A673 (cell line): Measurements from ENCODE around the gene KRT36. TPM values are rescaled to one million over a fixed set of nuclear protein-coding genes. Genes with fewer than 3 reads are reported as not detected.

Experiments used
- BruUV-seq: library from RNA; stranded (reverse); fragments of 400-500 nt; replicated peaks from 2 replicates; lab custom pipeline; 2021; lab: Mats Ljungman, UMichigan
- CTCF ChIA-PET: fragments of 300-600 bp; sonication (Branson Sonifier 250); formaldehyde crosslinking; loops from one replicate; lab custom pipeline; 2022; ENCODE audit warnings: antibody characterized with exemption; lab: Charles Lee
- POLR2A ChIA-PET: fragments of 300-600 bp; sonication (Branson Sonifier 250); formaldehyde crosslinking; loops from one replicate; lab custom pipeline; 2022; ENCODE audit warnings: antibody characterized with exemption; ENCODE audit not compliant: low non-redundant PET; lab: Charles Lee
- DNase-seq: peaks from one replicate; pipeline ENCODE4 v3.0.0-alpha.2; 2015; ENCODE audit warnings: low spot score
- H3K27ac ChIP-seq: fragments of 200-600 bp; sonication (generic); 2 replicates; pipeline ENCODE4 v1.5.1; 2016; ENCODE audit warnings: mixed run types, low read depth, mild to moderate bottlenecking, mixed read lengths, antibody characterized with exemption, low read length; ENCODE audit not compliant: poor library complexity, severe bottlenecking
- H3K27me3 ChIP-seq: fragments of 200-600 bp; sonication (generic); replicated peaks from 2 replicates; pipeline ENCODE4 v1.6.1; 2017; ENCODE audit warnings: mixed run types, low read depth, mild to moderate bottlenecking, mixed read lengths, antibody characterized with exemption, low read length; ENCODE audit not compliant: insufficient read depth, poor library complexity
- H3K36me3 ChIP-seq: fragments of 200-600 bp; sonication (generic); 2 replicates; pipeline ENCODE4 v1.6.1; 2016; ENCODE audit warnings: mixed run types, mild to moderate bottlenecking, mixed read lengths, antibody characterized with exemption, low read length; ENCODE audit not compliant: insufficient read depth, poor library complexity, severe bottlenecking
- H3K4me1 ChIP-seq: fragments of 200-600 bp; sonication (generic); 2 replicates; pipeline ENCODE4 v1.6.1; 2017; ENCODE audit warnings: mixed run types, mild to moderate bottlenecking, mixed read lengths, antibody characterized with exemption, low read length; ENCODE audit not compliant: insufficient read depth, poor library complexity, severe bottlenecking
- H3K4me3 ChIP-seq: fragments of 200-600 bp; sonication (generic); 2 replicates; pipeline ENCODE4 v1.5.1; 2016; ENCODE audit warnings: low read depth, mixed run types, mild to moderate bottlenecking, mixed read lengths, low read length; ENCODE audit not compliant: poor library complexity, severe bottlenecking
- H3K9me3 ChIP-seq: fragments of 200-600 bp; sonication (generic); 2 replicates; pipeline ENCODE4 v1.6.1; 2016; ENCODE audit warnings: mixed run types, low read depth, mild to moderate bottlenecking, mixed read lengths, antibody characterized with exemption, low read length; ENCODE audit not compliant: poor library complexity, severe bottlenecking
- CTCF ChIP-seq: fragments of 300-800, 200-600 bp; sonication (generic); conservative IDR thresholded peaks from 2 replicates; pipeline ENCODE4 v1.5.1; 2017; ENCODE audit warnings: low read depth, mild to moderate bottlenecking, antibody characterized with exemption, low read length, moderate library complexity, mixed read lengths
- EZH2 ChIP-seq: fragments of 200-600 bp; sonication (generic); IDR thresholded peaks from 2 replicates; pipeline ENCODE4 v1.6.1; 2017; ENCODE audit warnings: borderline replicate concordance, low read depth, mild to moderate bottlenecking, mixed read lengths, antibody characterized with exemption, low read length; ENCODE audit not compliant: poor library complexity, severe bottlenecking
- intact Hi-C: fragments of 100-400 bp; cut with micrococcal nuclease; formaldehyde crosslinking; loops from one replicate; pipeline ENCODE4 v1.10.0; 2022; ENCODE audit not compliant: unreplicated experiment
- total RNA-seq: library from RNA; stranded (reverse); gene quantifications from 2 replicates; pipeline ENCODE4 v1.2.3, GENCODE V29; 2021

The KRT36 gene
- total RNA-seq, 1 experiment from 2014 or later, result not detected

DNA sequence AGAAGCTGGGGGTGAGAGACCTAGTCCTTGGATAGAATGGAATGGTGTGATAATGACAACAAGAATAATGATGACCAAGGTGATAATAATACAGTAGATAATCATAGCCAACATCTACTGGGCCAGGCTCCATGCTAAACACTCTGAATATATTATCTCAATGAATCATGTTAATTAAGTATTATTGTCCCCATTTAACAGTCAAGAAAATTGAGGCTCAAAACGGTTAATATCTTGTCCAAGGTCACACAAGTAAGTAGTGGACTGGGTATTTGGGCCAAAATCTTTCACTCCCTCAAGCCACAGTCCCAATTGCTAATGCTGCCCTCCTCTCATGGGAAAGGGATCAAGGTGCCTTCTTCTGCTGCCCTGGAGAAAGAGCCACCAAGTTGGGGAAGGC is 42.3 kb upstream of the KRT36 start:
- no peak for TF ChIP-seq CTCF
- TF ChIP-seq EZH2, result no peak
- POLR2A ChIA-PET, result no interaction called here
- intact Hi-C loops, result no loop called here

GRCh38 chr17:41530062-41531048 is 40.6 kb upstream of the KRT36 start:
- no peaks in the 10 kb centered on the region for H3K9me3 ChIP-seq
- POLR2A ChIA-PET, result no interaction called here
- H3K36me3 ChIP-seq, result no peaks in the 10 kb centered on the region
- intact Hi-C loops, result no loop called here
- no TSS peak for BruUV-seq
- H3K4me1 ChIP-seq, result no peaks in the 10 kb centered on the region
- DNase-seq, result no peak
- CTCF ChIA-PET, result no interaction called here
- H3K27ac ChIP-seq, result no peak overlapping the region
- no peaks in the 10 kb centered on the region for H3K27me3 ChIP-seq
- H3K4me3 ChIP-seq, result no peak overlapping the region
- no peak for TF ChIP-seq CTCF
- TF ChIP-seq EZH2, result no peak

More for the DNA sequence above, 42.3 kb upstream of the KRT36 start:
- no peak for DNase-seq
- no TSS peak for BruUV-seq
- H3K9me3 ChIP-seq, result no peaks in the 10 kb centered on the region
- CTCF ChIA-PET, result no interaction called here
- H3K4me1 ChIP-seq, result no peaks in the 10 kb centered on the region
- H3K4me3 ChIP-seq, result no peak overlapping the region
- no peaks in the 10 kb centered on the region for H3K27me3 ChIP-seq
- H3K27ac ChIP-seq, result no peak overlapping the region
- no peaks in the 10 kb centered on the region for H3K36me3 ChIP-seq

GRCh38 chr17:41529491-41529915 is 39.8 kb upstream of the KRT36 start:
- no peak overlapping the region for H3K27ac ChIP-seq
- no peaks in the 10 kb centered on the region for H3K27me3 ChIP-seq
- ChIA-PET CTCF (no interaction called here), POLR2A (no interaction called here)
- DNase-seq, result no peak
- no peaks in the 10 kb centered on the region for H3K4me1 ChIP-seq
- H3K4me3 ChIP-seq, result no peak overlapping the region
- intact Hi-C loops, result no loop called here
- TF ChIP-seq CTCF (no peak), EZH2 (no peak)
- no TSS peak for BruUV-seq
- no peaks in the 10 kb centered on the region for H3K36me3 ChIP-seq
- no peaks in the 10 kb centered on the region for H3K9me3 ChIP-seq
